ENCODE measurements around the gene HGS.

HGS gene, protein sequence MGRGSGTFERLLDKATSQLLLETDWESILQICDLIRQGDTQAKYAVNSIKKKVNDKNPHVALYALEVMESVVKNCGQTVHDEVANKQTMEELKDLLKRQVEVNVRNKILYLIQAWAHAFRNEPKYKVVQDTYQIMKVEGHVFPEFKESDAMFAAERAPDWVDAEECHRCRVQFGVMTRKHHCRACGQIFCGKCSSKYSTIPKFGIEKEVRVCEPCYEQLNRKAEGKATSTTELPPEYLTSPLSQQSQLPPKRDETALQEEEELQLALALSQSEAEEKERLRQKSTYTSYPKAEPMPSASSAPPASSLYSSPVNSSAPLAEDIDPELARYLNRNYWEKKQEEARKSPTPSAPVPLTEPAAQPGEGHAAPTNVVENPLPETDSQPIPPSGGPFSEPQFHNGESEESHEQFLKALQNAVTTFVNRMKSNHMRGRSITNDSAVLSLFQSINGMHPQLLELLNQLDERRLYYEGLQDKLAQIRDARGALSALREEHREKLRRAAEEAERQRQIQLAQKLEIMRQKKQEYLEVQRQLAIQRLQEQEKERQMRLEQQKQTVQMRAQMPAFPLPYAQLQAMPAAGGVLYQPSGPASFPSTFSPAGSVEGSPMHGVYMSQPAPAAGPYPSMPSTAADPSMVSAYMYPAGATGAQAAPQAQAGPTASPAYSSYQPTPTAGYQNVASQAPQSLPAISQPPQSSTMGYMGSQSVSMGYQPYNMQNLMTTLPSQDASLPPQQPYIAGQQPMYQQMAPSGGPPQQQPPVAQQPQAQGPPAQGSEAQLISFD

GRCh38 chr17:81683584-81684441, at the start of gene HGS, which contains the start of gene ARL16:
Gene HGS, plus strand, starts transcription at chr17:81684011. Its CDS starts 56 bp downstream, at chr17:81684067.
Gene ARL16, minus strand, starts transcription at chr17:81683797. Its CDS starts 44 bp downstream, at chr17:81683753.
- peak; percentile 92 to 96 (median 95) for DNase-seq (ENCODE audit: low read depth in 3 of 3)

DNA sequence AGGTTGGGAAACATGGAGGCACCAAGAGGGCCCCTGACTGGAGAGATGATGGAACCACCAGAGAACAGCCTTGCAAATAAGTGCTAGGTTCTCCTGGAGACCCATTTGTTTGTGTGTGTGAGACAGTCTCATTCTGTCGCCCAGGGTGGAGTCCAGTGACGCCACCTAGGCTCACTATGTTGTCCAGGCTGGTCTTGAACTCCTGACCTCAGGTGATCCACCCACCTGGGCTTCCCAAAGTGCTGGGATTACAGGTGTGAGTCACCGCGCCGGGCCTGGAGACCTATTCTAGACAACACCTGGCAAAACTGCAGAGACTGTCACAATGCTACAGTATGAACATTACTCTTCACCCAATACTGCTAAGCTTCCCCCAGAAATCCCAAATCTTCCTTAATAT, 48.4 kb upstream of the HGS start:
- no peak for DNase-seq (ENCODE audit: low read depth in 3 of 3)

DNA sequence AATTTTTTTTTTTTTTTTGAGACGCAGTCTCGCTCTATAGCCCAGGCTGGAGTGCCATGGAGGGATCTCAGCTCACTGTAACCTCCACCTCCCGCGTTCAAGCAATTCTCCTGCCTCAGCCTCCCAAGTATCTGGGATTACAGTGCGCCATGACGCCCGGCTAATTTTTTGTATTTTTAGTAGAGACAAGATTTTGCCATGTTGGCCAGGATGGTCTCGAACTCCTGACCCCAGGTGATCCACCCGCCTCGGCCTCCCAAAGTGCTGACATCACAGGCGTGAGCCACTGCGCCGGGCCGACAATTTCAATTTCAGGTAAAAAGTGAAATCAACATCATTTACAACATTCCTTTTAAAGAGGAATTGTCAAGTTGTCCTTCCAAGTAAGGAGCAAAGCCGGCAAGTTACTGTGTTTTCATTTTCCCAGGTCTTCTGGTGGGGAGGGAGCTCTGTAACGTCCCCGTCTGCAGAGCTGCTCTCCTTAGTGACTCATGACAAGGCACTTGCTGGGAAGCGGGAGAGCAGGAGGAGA, 47.8 kb upstream of the HGS start:
- no peak for DNase-seq (ENCODE audit: low read depth in 3 of 3)

DNA sequence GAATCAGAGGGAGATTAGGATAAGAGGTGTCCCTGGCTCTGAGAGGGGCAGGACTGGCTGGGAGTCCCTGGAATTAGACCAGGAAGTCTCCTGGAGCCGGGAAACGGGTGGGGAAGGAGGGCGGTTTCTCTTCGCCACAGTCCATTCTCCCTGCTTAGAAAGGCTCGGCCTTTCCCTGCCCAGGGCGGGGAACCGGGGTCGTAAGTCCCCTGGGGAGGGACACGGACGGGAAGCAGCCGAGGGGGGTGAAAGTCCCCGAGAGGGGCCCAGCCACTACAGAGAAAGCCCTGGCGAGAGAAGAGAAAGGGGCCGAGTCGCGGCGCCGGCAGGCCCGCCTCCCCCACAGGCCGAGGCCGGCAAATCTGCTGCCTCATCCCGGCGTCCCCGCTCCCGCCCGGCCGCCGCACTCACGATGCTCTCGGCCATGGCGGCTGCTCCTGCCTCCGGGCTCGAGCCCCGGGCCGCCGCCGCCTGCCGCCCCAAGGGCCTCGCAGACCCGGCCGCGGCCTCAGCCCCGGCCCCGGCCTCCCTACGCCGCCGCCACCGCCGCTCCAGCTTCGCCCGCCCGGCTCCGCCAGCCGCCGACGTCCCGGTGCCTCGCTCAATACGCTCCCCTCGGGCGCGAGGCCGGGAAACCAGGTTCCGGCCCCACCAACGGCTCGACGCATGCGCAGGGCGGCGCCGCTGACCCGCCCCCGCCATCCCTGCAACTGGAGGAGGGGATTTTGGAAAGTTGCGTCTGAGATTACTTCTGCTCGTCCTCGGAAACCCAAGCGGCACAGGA, 47.1 kb upstream of the HGS start, which contains the start of the genes NPLOC4 and TSPAN10:
Gene NPLOC4, minus strand, starts transcription at position 608 of the 784 bp plus-strand sequence. Its CDS starts 182 bp downstream, at position 426.
Gene TSPAN10, plus strand, starts transcription at position 692 of the 784 bp plus-strand sequence. CDS start 5,217 bp downstream, outside the sequence.
- peak; percentile 74 to 89 (median 76) for DNase-seq (ENCODE audit: low read depth in 3 of 3)

DNA sequence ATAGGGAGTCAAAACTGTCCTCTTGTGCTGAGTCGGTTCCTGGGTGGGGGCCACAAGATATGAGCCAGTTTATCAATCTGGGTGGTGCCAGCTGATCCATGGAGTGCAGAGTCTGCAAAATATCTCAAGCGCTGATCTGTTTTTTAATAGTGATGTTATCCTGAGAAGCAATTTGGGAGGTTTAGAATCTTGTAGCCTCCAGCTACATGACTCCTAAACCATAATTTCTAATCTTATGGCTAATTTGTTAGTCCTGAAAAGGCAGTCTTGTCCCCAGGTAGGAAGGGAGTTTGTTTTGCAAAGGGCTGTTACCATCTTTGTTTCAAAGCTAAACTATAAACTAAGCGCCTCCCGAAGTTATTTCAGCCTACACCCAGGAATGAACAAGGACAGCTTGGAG, 45.1 kb upstream of the HGS start:
- DNase-seq (ENCODE audit: low read depth in 3 of 3) = no peak

DNA sequence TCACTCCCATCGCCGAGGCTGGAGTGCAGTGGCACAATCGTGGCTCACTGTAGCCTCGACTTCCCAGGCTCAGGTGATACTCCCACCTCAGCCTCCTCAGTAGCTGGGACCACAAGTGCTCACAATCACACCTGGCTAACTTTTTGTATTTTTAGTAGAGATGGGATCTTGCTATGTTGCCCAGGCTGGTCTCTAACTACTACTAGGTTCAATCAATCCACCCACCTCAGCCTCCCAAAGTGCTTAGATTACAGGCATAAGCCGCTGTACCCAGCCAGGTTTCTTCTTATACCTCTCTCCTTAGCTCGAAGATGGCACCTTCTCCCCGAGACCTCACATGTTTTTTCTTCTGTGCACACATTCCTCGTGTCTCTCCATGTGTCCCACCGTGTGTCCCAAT, 43.8 kb upstream of the HGS start:
- no peak for DNase-seq (ENCODE audit: low read depth in 3 of 3)

DNA sequence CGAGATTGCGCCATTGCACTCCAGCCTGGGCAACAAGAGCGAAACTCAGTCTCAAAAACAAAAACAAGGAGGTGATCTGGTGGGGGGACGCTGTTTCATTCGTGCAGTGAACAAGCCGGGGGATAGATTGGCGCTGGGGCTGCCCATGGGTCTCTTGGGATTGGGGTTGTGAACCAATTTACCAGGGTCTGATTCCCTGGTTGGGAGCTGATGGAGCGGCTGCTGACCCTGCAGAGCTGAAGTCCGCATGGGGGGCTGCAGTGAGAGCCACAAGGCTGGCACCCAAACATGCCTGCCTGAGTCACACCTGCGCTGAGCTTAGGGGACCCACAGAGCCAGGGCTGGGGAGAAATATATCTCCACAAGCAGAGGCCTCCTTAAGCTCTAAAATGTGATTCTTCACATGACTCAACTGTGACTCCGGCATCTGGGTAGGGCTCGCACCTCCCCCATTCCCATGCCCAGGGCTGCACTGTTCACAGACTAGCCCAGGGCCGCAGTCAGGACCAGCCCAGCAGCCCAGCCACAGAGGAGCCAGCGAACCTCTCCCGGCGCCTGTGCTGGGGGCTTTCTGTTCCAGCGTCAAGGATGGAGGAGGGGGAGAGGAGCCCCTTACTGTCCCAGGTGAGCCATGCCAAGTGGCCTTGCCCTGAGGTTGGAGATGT, 41.9 kb upstream of the HGS start:
- DNase-seq (ENCODE audit: low read depth in 3 of 3) = no peak

DNA sequence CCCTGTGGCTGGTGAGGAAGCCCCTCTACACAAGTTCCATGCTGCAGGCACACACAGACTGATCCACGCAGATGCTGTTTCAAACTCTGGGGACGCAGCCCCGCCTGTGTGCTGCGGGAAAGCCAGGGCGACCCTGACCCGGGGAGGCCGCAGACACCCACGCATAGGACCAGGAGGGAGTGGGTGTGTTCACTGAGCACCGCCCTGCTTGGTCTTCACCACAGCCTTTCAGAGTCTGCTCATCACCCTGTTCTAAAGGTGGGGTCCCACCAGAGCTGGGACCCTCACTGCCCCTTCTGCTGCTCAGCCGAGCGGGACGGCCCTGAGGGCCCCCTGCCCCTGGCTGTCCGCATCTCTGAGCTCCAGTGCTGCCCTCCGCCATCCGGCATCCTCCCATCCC, 39.3 kb upstream of the HGS start:
- DNase-seq (ENCODE audit: low read depth in 3 of 3) = no peak

DNA sequence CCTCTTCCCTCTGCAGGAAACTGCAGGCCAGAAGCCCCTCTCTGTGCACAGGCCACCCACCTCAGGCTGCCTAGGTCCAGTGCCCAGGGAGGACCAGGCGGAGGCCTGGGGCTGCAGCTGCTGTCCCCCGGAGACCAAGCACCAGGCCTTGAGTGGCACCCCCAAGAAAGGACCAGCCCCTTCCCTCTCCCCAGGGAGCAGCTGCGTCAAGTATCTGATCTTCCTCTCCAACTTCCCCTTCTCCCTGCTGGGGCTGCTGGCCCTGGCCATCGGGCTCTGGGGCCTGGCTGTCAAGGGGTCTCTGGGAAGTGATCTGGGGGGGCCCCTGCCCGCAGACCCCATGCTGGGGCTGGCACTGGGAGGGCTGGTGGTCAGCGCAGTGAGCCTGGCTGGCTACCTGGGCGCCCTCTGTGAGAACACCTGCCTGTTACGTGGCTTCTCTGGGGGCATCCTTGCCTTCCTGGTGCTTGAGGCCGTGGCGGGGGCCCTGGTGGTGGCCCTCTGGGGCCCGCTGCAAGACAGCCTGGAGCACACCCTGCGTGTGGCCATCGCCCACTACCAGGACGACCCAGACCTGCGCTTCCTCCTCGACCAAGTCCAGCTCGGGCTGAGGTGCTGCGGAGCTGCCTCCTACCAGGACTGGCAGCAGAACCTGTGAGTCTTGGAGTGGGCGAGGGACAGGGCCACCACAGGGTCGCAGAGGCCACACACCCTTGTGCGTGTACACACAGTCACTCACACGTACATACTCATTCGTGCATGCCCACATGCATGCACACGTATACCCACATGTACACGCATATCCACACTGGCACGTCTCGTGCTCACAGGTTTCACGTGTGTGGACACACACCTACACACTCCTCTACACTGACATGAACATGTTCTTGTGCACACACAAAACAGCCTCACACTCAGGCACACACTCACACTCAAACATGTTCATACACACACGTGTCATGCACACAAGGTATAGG, 38.5 kb upstream of the HGS start:
- no peak for DNase-seq (ENCODE audit: low read depth in 3 of 3)

GRCh38 chr17:81646869-81647600, 36.8 kb upstream of the HGS start:
- DNase-seq (ENCODE audit: low read depth in 3 of 3) = no peak

- DNase-seq (ENCODE audit: low read depth in 3 of 3) = no peak
These were observed 36.2 kb upstream of the HGS start for GRCh38 chr17:81647640-81648012.

- DNase-seq (ENCODE audit: low read depth in 3 of 3) = no peak
These were observed 35.7 kb upstream of the HGS start for GRCh38 chr17:81648013-81648706.

GRCh38 chr17:81648707-81649085, 35.1 kb upstream of the HGS start:
- no peak for DNase-seq (ENCODE audit: low read depth in 3 of 3)

DNA sequence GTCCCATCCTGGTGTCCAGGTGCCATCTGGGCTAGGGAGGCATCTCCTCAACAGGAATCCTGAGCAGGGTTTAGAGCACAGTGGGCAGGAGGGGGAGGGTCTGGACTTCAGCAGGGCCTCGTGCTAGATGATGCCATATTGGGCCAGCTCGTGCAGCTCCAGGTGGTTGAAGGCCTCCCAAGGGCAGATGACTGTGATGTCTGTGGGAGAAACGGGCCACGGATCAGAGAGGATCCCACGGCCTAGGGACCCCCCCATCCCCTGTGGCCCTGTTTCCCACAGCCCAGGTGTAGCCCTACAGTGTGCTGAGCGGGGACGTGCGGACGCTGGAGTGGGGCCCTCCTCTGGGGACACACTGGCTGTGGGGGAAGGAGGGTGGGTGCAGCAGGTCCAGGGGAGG, 32.9 kb upstream of the HGS start:
- DNase-seq (ENCODE audit: low read depth in 3 of 3) = no peak

DNA sequence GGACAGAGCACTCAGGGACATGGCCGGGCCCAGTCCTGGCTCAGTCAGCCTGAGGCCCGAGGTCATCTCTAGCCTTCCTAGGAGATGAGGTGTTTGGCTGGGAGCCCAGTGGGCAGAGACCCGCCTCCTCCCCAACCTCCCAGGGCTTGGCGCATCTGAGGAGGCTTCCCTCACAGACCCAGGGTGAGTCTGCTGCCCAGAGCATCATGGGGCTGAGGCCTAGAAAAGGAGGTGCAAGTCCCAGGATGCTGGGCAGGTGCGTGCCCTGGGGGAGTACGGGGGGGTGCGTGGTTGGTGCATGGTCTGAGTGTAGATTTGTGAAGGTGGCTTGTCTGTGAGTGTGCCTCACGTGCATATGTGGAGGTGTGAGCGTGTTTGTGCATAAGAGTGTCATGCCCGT, 32.1 kb upstream of the HGS start:
- no peak for DNase-seq (ENCODE audit: low read depth in 3 of 3)

GRCh38 chr17:81652906-81653771, 30.7 kb upstream of the HGS start:
- DNase-seq (ENCODE audit: low read depth in 3 of 3) = no peak

All from stimulated activated CD4-positive, alpha-beta T cell treated with anti-CD3 and anti-CD28 coated beads, TNF-alpha, amount 100 ng/mL, for 4 hours (primary cell).